HS-5 (cell line): ENCODE data around the gene ADGB.
A peak's percentile ranks its signal among the peaks of the same experiment; 100 is the strongest.
"Not testable (repeated sequence)": the region's sequence is repeated elsewhere in the genome, so short reads cannot be mapped to it uniquely, and the experiment has no call there.

ENCODE experiments used
- DNase-seq: peaks from one replicate; pipeline ENCODE4 v3.0.0-alpha.2; 2012; ENCODE audit warnings: low read depth

ADGB gene

GRCh38 chr6:146819596-146820320 lies 221.0 kb downstream of the ADGB start:
- DNase-seq, result no peak

- DNase-seq, result no peak
These were observed 228.6 kb downstream of the ADGB start for GRCh38 chr6:146827216-146827928.

DNA sequence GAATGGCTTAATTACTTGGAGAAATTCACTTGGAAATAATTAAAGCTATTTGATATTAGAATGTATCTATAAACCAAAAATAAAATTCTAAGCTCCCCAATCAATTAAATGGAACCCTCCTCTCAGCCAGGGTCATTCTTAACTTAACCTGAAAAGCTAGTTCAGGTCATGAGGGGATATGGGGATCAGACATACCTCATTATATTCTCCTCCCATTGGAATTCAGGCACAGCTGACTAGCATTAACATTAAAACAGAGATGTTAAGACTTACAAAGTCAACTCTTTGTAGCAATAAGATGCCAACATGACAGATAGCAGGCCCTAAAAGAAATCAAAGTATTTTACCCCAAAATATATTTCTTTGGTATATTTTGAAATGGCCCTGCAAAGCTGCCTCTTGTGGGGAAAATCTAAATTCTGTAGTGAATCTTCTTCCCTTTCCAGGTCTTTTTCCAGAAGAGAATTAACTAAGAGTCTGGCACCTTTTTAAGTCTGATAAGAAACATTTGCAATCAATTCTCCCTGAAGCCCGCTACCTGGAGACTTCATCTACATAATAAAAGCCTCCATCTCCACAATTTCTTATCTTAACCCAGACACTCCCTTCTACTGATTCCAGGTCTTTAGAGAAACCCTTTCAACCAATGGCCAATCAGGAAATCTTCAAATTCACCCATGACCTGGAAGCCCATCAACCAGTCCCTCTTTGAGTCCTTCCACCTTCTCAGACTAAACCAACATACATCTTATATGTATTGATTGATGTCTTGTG lies 231.2 kb downstream of the ADGB start:
- no peak for DNase-seq

- DNase-seq, result no peak
These were observed 234.4 kb downstream of the ADGB start for GRCh38 chr6:146833157-146833556.

GRCh38 chr6:146840216-146840615 lies 241.4 kb downstream of the ADGB start:
- no peak for DNase-seq

- DNase-seq, result no peak
These were observed 241.9 kb downstream of the ADGB start for GRCh38 chr6:146840641-146841040.

GRCh38 chr6:146847426-146847825 lies 248.7 kb downstream of the ADGB start:
- DNase-seq, result no peak

GRCh38 chr6:146850238-146850896 lies 251.6 kb downstream of the ADGB start:
- peak; percentile 90 for DNase-seq

DNA sequence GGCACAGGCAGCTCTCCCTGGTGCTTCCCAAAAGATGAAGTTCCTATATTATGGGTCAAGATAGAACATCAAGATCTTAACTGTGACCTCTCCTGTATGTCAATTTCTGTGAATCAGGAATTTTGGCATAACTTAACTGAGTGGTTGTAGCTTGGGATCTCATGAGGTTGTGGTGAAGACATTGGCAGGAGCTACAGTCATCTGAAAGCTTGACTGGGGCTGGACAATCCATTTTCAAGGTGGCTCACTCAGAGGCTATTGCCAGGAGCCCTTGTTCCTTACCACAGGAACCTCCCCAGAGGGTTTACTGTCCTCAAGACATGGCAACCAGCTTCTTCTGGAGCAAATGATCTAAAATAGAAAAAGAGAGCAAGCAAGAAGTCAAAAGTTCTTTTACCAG lies 252.2 kb downstream of the ADGB start:
- no peak for DNase-seq

GRCh38 chr6:146851837-146852236 lies 253.1 kb downstream of the ADGB start:
- peak; percentile 75 for DNase-seq

- not testable (repeated sequence) for DNase-seq
These were observed 255.9 kb downstream of the ADGB start for GRCh38 chr6:146854521-146855255.

GRCh38 chr6:146855889-146856288 lies 257.1 kb downstream of the ADGB start:
- DNase-seq, result no peak

DNA sequence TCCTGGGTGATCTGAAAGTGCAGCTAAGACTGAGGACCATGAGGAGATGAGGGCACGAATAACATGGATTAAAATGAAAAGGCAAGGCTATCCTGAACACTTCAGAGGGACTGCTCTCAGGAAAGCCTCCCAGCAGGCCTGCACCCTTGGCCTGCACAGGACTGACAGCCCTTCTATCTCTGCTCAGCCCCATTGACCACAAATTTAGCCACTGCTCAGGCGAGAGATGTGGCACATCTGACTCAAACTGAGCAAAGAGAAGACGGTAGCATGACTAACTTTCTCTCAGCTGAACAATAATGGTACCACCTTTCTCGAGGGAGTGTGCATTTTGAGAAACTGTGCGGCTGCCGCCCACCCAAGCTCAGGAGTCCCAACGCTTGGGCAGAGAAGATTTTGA lies 257.5 kb downstream of the ADGB start:
- no peak for DNase-seq

- DNase-seq, result peak; percentile 70
These were observed 258.6 kb downstream of the ADGB start for GRCh38 chr6:146857180-146857979.

DNA sequence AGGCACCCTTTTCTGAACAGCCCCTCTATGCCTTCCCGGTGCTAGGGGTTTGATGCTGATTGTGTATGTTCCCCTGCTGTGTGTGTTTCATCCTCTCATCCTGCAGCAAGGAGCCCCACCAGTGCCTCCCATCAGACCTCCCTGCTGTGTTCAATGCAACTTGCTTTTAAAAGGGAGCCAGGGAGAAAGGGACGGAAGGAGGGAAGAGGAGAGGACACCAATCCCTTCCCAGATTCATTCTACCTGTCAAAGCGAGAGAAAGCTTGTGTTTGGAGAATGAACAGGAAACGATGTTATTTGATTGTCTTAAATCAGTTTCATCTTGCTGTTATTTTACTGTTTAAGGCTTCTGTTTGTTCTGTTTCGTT lies 259.2 kb downstream of the ADGB start:
- no peak for DNase-seq

- no peak for DNase-seq
These were observed 260.4 kb downstream of the ADGB start for GRCh38 chr6:146859206-146859605.

- no peak for DNase-seq
These were observed 261.2 kb downstream of the ADGB start for GRCh38 chr6:146859795-146860495.

GRCh38 chr6:146860583-146860982 lies 261.8 kb downstream of the ADGB start:
- DNase-seq, result no peak

DNA sequence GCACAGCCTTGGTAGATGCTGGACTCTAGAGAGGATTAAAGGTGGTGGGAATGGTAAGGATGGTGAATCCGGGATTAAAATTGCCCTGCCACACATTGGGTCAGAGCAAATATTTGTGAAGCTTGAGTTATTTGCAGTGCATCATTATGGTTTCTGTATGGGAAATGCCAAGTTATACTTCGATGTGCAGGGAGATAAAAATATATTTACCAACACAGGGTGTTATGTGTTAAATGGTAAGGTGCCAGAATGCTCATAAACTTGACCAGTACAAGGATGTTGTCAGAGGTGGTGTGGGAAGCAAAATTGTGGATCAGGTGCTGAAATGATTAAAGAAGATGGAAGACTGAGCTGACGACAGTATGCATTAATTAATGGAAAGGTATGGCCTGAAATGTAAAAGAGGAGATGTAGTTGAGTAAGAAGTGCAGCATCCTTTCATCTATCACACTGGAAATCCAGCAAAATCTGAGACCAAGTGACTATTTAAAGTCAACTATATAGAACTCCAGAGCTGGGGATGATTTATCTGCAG lies 262.3 kb downstream of the ADGB start:
- no peak for DNase-seq

GRCh38 chr6:146861716-146862115 lies 262.9 kb downstream of the ADGB start:
- DNase-seq, result no peak
